Measurements from ENCODE around the gene HIPK3. TPM values are rescaled to one million over a fixed set of nuclear protein-coding genes. Genes with fewer than 3 reads are reported as not detected.
"Not testable (repeated sequence)": the region's sequence is repeated elsewhere in the genome, so short reads cannot be mapped to it uniquely, and the experiment has no call there.

Gene HIPK3
- total RNA-seq, 4 donors from 2014 or later: 89.1 to 118 (median 107) TPM

DNA sequence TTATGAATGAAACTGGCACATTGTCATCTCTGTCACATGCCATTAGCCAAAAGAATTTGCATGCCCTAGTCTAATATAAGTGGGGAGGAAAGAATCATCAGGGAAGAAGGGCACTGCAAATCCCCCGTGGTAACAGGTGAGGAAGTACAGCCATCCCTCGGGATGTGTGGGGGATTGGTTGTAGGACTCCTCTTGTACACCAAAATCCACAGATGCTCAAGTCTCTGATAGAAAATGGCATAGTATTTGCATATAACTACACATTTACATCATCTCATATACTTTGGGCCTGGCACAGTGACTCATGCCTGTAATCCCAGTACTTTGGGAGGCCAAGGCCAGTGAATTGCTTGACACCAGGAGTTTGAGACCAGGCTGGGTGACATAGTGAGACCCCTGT lies 109.7 kb downstream of the HIPK3 start:
- TF ChIP-seq, protein P1, sequence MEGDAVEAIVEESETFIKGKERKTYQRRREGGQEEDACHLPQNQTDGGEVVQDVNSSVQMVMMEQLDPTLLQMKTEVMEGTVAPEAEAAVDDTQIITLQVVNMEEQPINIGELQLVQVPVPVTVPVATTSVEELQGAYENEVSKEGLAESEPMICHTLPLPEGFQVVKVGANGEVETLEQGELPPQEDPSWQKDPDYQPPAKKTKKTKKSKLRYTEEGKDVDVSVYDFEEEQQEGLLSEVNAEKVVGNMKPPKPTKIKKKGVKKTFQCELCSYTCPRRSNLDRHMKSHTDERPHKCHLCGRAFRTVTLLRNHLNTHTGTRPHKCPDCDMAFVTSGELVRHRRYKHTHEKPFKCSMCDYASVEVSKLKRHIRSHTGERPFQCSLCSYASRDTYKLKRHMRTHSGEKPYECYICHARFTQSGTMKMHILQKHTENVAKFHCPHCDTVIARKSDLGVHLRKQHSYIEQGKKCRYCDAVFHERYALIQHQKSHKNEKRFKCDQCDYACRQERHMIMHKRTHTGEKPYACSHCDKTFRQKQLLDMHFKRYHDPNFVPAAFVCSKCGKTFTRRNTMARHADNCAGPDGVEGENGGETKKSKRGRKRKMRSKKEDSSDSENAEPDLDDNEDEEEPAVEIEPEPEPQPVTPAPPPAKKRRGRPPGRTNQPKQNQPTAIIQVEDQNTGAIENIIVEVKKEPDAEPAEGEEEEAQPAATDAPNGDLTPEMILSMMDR (IDR thresholded peaks at IDR 0.05): no peak
- TF ChIP-seq POLR2A (IDR thresholded peaks at IDR 0.05): no peak
- WGBS, 2 donors: 83 to 84% methylated on average over 2 of the region's 2 CpGs
- DNase-seq (ENCODE audit: low spot score in 2 of 2): no peak
- intact Hi-C loops (cut with DNase I; ENCODE audit: low total_unique reads): loop anchor here (10.0 kb wide), 1 partner anchor 378 kb away; no protein-coding TSS in a partner anchor
- no peak overlapping the region for H3K4me3 ChIP-seq (ENCODE audit: low read depth, poor library complexity, severe bottlenecking)

DNA sequence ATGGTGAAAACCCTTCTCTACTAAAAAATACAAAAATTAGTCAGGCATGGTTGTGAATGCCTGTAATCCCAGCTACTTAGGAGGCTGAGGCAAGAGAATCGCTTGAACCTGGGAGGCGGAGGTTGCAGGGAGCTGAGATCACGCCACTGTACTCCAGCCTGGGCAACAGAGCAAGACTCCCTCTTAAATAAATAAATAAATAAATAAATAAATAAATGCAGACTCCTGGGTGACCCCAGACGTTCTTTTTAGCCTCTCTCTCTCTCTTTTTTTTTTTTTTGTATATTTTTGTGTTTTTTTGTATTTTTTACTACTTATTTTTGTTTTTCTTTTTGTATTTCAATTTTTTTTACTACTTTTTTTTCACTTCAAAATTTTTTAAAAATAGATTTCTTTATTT lies 111.3 kb downstream of the HIPK3 start:
- WGBS, 2 donors: 89 to 92% methylated on average over 4 of the region's 4 CpGs
- DNase-seq (ENCODE audit: low spot score in 2 of 2); H3K4me3 ChIP-seq (ENCODE audit: low read depth, poor library complexity, severe bottlenecking): not testable (repeated sequence)
- intact Hi-C loops (cut with DNase I; ENCODE audit: low total_unique reads): loop anchor here (10.0 kb wide), 1 partner anchor 376 kb away; no protein-coding TSS in a partner anchor

DNA sequence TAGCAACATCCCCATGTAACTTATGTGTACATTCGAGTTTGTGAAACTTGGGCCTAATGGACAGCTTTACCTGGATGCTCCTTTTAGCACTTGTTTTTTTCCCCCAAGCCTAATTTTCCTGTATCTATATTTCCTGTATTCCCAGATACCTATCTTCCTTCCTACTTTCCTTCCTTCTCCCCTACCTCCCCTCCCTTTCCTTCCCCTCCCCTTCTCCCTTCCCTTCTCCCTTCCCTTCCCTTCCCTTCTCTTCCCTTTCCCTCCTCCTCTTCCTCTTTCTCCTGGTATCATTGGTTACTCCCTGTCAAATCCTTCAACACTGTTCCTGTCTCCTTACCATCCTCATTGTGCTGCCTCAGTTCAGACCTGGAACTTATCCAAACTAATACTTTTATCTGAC lies 111.8 kb downstream of the HIPK3 start:
- H3K4me3 ChIP-seq (ENCODE audit: low read depth, poor library complexity, severe bottlenecking): no peak overlapping the region
- DNase-seq (ENCODE audit: low spot score in 2 of 2): no peak
- intact Hi-C loops (cut with DNase I; ENCODE audit: low total_unique reads): loop anchor here (10.0 kb wide), 1 partner anchor 376 kb away; no protein-coding TSS in a partner anchor
- no peak for TF ChIP-seq POLR2A (IDR thresholded peaks at IDR 0.05)
- TF ChIP-seq, protein P1 (IDR thresholded peaks at IDR 0.05): no peak
- WGBS, 2 donors: 90 to 95% methylated on average over 1 of the region's 1 CpG

DNA sequence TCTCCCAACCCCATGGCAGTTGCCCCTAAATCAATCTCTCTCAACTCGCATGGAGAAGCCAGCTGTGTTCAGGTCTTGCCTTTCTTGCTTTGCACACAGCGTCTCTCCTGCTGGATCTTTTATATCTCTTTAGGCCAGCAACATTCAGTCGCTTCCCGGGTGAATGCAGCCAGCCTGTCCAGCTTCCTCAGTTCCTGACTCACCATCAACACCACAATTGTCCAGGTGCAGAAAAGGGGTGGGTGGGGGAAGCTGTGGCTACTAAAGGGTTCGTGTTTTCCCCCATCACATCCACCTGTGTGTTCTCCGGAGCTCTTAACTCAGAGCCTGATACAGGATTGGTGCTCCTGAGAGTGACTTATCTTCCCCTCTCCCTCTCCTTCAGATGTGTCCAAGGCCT lies 116.5 kb downstream of the HIPK3 start:
- WGBS, 2 donors: 80 to 87% methylated on average over 6 of the region's 6 CpGs
- intact Hi-C loops (cut with DNase I; ENCODE audit: low total_unique reads): no loop called here

DNA sequence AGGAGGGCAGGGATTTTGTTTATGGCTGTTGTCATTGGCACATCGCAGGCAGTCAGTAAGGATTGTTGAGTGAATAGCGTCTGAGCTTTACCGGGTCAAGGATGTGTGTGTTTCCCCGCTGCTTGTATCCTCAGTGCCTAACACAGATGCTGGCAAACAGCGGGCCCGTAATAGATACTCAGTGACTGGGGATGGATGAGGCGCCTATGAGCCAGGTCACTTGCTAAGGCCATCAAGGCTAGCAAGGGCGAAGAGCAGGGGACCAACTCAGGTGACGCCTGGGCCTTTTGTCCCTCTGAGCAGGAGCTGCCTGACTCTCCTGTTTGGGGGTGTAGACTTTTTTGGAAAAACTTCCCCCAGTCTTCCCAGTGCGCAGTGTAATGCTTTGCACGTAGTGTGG lies 118.1 kb downstream of the HIPK3 start:
- DNase-seq (ENCODE audit: low spot score in 2 of 2): no peak
- 85 to 88% methylated on average over 11 of the region's 11 CpGs for WGBS, 2 donors
- intact Hi-C loops (cut with DNase I; ENCODE audit: low total_unique reads): no loop called here
- H3K4me3 ChIP-seq (ENCODE audit: low read depth, poor library complexity, severe bottlenecking): no peak overlapping the region
- TF ChIP-seq, protein P1 (IDR thresholded peaks at IDR 0.05): no peak
- TF ChIP-seq POLR2A (IDR thresholded peaks at IDR 0.05): no peak

More for the DNA sequence above, 116.5 kb downstream of the HIPK3 start:
- DNase-seq (ENCODE audit: low spot score in 2 of 2): no peak
- H3K4me3 ChIP-seq (ENCODE audit: low read depth, poor library complexity, severe bottlenecking): no peak overlapping the region
- TF ChIP-seq, protein P1 (IDR thresholded peaks at IDR 0.05): no peak
- no peak for TF ChIP-seq POLR2A (IDR thresholded peaks at IDR 0.05)

DNA sequence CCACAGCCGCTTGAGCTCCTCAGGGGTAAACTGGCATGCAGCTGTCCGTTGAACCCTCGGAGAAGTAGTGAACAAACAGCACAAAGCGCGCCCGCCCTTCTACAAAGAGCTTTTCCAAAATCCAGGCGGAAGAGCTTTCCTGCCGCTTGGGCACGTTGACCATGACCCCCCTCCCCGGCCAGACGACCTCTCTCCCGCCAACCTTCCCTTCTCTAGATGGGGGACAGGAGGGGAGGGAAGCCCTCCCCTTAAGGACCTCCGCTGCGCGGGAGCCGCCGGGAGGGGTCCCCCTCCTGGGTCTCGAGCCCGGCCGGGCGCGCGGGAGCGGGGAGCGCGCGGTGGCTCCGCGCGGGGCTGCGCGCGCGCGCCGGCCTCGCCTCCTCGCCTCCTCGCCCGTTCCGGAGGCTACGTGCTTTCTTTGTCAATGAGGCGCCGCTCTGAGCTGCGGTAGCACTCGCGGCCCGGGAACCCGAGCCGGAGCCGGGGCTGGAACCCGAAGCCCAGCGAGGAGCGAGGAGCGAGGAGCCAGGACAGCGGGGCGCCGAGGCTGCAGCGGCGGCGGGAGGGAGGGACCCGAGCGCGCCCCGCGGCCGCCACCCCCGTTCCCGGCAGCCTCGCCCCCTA lies 118.6 kb downstream of the HIPK3 start, which contains the start of gene KIAA1549L:
Gene KIAA1549L, plus strand, starts transcription at position 421 of the 624 bp plus-strand sequence.
- no peak for DNase-seq (ENCODE audit: low spot score in 2 of 2)
- H3K4me3 ChIP-seq (ENCODE audit: low read depth, poor library complexity, severe bottlenecking): peak within 1 kb of the TSS; percentile 10
- no peak for TF ChIP-seq POLR2A (IDR thresholded peaks at IDR 0.05)
- TF ChIP-seq, protein P1 (IDR thresholded peaks at IDR 0.05): no peak
- intact Hi-C loops (cut with DNase I; ENCODE audit: low total_unique reads): no loop called here
- 5 to 10% methylated on average over 11 to 31 of the region's 70 CpGs for WGBS, 2 donors
